GM03348 (cell line): Measurements from ENCODE around the gene STAG1.
"Not testable (repeated sequence)": the region's sequence is repeated elsewhere in the genome, so short reads cannot be mapped to it uniquely, and the experiment has no call there.

Source experiments
- DNase-seq: peaks from one replicate; pipeline ENCODE4 v3.0.0; 2012; ENCODE audit warnings: low spot score

The STAG1 gene

GRCh38 chr3:136703429-136703828, 48.7 kb downstream of the STAG1 start:
- no peak for DNase-seq

GRCh38 chr3:136699271-136699828, 52.8 kb downstream of the STAG1 start:
- no peak for DNase-seq

GRCh38 chr3:136698361-136698760, 53.8 kb downstream of the STAG1 start:
- no peak for DNase-seq

- no peak for DNase-seq
Measured at GRCh38 chr3:136696797-136697196, 55.4 kb downstream of the STAG1 start.

GRCh38 chr3:136694321-136694720, 57.9 kb downstream of the STAG1 start:
- DNase-seq = no peak

GRCh38 chr3:136690599-136690998, 61.6 kb downstream of the STAG1 start:
- no peak for DNase-seq

- no peak for DNase-seq
Measured at GRCh38 chr3:136685882-136686281, 66.3 kb downstream of the STAG1 start.

GRCh38 chr3:136682740-136683312, 69.4 kb downstream of the STAG1 start:
- no peak for DNase-seq

- DNase-seq = peak; percentile 5
Measured at GRCh38 chr3:136678981-136679380, 73.2 kb downstream of the STAG1 start.

GRCh38 chr3:136676009-136676408, 76.2 kb downstream of the STAG1 start:
- no peak for DNase-seq

- no peak for DNase-seq
Measured at GRCh38 chr3:136675150-136675858, 76.9 kb downstream of the STAG1 start.

GRCh38 chr3:136672457-136672856, 79.7 kb downstream of the STAG1 start:
- DNase-seq = no peak

- DNase-seq = peak; percentile 11
Measured at GRCh38 chr3:136671921-136672320, 80.3 kb downstream of the STAG1 start.

GRCh38 chr3:136670166-136670565, 82.0 kb downstream of the STAG1 start:
- DNase-seq = no peak

GRCh38 chr3:136667081-136667480, 85.1 kb downstream of the STAG1 start:
- no peak for DNase-seq

- not testable (repeated sequence) for DNase-seq
Measured at GRCh38 chr3:136666301-136666700, 85.9 kb downstream of the STAG1 start.

GRCh38 chr3:136664771-136665170, 87.4 kb downstream of the STAG1 start:
- DNase-seq = no peak

GRCh38 chr3:136661282-136661681, 90.9 kb downstream of the STAG1 start:
- DNase-seq = no peak

GRCh38 chr3:136658946-136659682, 93.1 kb downstream of the STAG1 start:
- peak; percentile 54 for DNase-seq

- DNase-seq = no peak
Measured at GRCh38 chr3:136657526-136657925, 94.7 kb downstream of the STAG1 start.

- no peak for DNase-seq
Measured at GRCh38 chr3:136653628-136654027, 98.5 kb downstream of the STAG1 start.

- DNase-seq = no peak
Measured at GRCh38 chr3:136651581-136651980, 100.6 kb downstream of the STAG1 start.

- DNase-seq = no peak
Measured at GRCh38 chr3:136650461-136650860, 101.7 kb downstream of the STAG1 start.
